Measurements from ENCODE around the gene TGFBR2.
"Not testable (repeated sequence)": the region's sequence is repeated elsewhere in the genome, so short reads cannot be mapped to it uniquely, and the experiment has no call there.

Gene TGFBR2

GRCh38 chr3:30621576-30621975, 15.2 kb downstream of the TGFBR2 start:
- H3K4me3 ChIP-seq (replicated peaks; ENCODE audit: low read depth, low read length) = no peak overlapping the region
- no peak for TF ChIP-seq CTCF (IDR thresholded peaks at IDR 0.05; ENCODE audit: insufficient read depth, low read length, poor library complexity, severe bottlenecking)
- no peaks in the 10 kb centered on the region; the same call in 1 of the 2 replicates for H3K27me3 ChIP-seq (replicated peaks; ENCODE audit: control insufficient read depth, insufficient read depth, low read length)
- no peaks in the 10 kb centered on the region for H3K36me3 ChIP-seq (ENCODE audit: control insufficient read depth, insufficient read depth, low read length)
- DNase-seq (ENCODE audit: extremely low read depth, insufficient read length) = no peak

- no peak overlapping the region for H3K4me3 ChIP-seq (replicated peaks; ENCODE audit: low read depth, low read length)
- no peaks in the 10 kb centered on the region for H3K36me3 ChIP-seq (ENCODE audit: control insufficient read depth, insufficient read depth, low read length)
- no peak for TF ChIP-seq CTCF (IDR thresholded peaks at IDR 0.05; ENCODE audit: insufficient read depth, low read length, poor library complexity, severe bottlenecking)
- no peak for DNase-seq (ENCODE audit: extremely low read depth, insufficient read length)
- H3K27me3 ChIP-seq (replicated peaks; ENCODE audit: control insufficient read depth, insufficient read depth, low read length) = no peaks in the 10 kb centered on the region; the same call in 1 of the 2 replicates
These were observed 15.7 kb downstream of the TGFBR2 start for GRCh38 chr3:30622047-30622545.

- Histone ChIP-seq H3K4me3 (replicated peaks; ENCODE audit: low read depth, low read length) (no peak overlapping the region), H3K36me3 (ENCODE audit: control insufficient read depth, insufficient read depth, low read length) (no peaks in the 10 kb centered on the region), H3K27me3 (replicated peaks; ENCODE audit: control insufficient read depth, insufficient read depth, low read length) (no peaks in the 10 kb centered on the region; the same call in 1 of the 2 replicates)
- TF ChIP-seq CTCF (IDR thresholded peaks at IDR 0.05; ENCODE audit: insufficient read depth, low read length, poor library complexity, severe bottlenecking) = no peak
- no peak for DNase-seq (ENCODE audit: extremely low read depth, insufficient read length)
These were observed 16.4 kb downstream of the TGFBR2 start for GRCh38 chr3:30622790-30623189.

- TF ChIP-seq CTCF (IDR thresholded peaks at IDR 0.05; ENCODE audit: insufficient read depth, low read length, poor library complexity, severe bottlenecking) = no peak
- no peak overlapping the region for H3K4me3 ChIP-seq (replicated peaks; ENCODE audit: low read depth, low read length)
- no peaks in the 10 kb centered on the region; the same call in 1 of the 2 replicates for H3K27me3 ChIP-seq (replicated peaks; ENCODE audit: control insufficient read depth, insufficient read depth, low read length)
- H3K36me3 ChIP-seq (ENCODE audit: control insufficient read depth, insufficient read depth, low read length) = no peaks in the 10 kb centered on the region
- DNase-seq (ENCODE audit: extremely low read depth, insufficient read length) = no peak
These were observed 16.9 kb downstream of the TGFBR2 start for GRCh38 chr3:30623351-30623750.

- H3K36me3 ChIP-seq (ENCODE audit: control insufficient read depth, insufficient read depth, low read length); H3K27me3 ChIP-seq (replicated peaks; ENCODE audit: control insufficient read depth, insufficient read depth, low read length); H3K4me3 ChIP-seq (replicated peaks; ENCODE audit: low read depth, low read length); DNase-seq (ENCODE audit: extremely low read depth, insufficient read length): not testable (repeated sequence)
These were observed 18.1 kb downstream of the TGFBR2 start for GRCh38 chr3:30624480-30624879.

- no peak overlapping the region for H3K4me3 ChIP-seq (replicated peaks; ENCODE audit: low read depth, low read length)
- no peaks in the 10 kb centered on the region for H3K36me3 ChIP-seq (ENCODE audit: control insufficient read depth, insufficient read depth, low read length)
- DNase-seq (ENCODE audit: extremely low read depth, insufficient read length) = no peak
- no peak for TF ChIP-seq CTCF (IDR thresholded peaks at IDR 0.05; ENCODE audit: insufficient read depth, low read length, poor library complexity, severe bottlenecking)
- no peaks in the 10 kb centered on the region; the same call in 1 of the 2 replicates for H3K27me3 ChIP-seq (replicated peaks; ENCODE audit: control insufficient read depth, insufficient read depth, low read length)
These were observed 19.4 kb downstream of the TGFBR2 start for GRCh38 chr3:30625541-30626438.
